NB4 (cell line): ENCODE data around the gene LACRT.

Source experiments
- POLR2A ChIP-seq: IDR thresholded peaks from 2 replicates; pipeline ENCODE4 v1.6.1; 2011; ENCODE audit warnings: mild to moderate bottlenecking; ENCODE audit not compliant: insufficient read length; ENCODE audit errors: extremely low read depth
- TF ChIP-seq, protein P1 (sequence below): IDR thresholded peaks from one replicate; pipeline ENCODE4 v1.5.1; 2012; ENCODE audit warnings: low read depth, low read length
- TF ChIP-seq, protein P2 (sequence below): IDR thresholded peaks from 2 replicates; pipeline ENCODE4 v1.6.1; 2011; ENCODE audit warnings: low read depth, low read length

DNA sequence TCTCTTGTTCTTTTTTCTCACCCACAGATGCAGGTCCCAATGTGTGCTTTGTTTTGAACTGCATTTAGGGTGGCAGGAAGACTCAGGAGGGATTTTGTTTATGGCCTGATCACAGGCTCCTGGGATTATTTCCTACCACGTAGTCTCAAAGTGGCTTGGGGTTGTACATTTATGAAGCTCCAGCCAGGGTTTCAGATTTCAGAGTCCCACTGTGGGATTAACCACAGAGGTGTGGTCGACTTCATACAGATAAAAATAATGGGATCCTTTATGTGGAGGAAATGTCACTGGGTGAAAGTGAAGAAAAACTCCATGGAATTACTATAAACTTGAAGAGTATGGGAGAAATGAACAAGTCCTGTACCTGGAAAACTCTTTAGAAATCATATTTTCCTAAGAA is 32.0 kb downstream of the LACRT start:
- TF ChIP-seq, protein P1, sequence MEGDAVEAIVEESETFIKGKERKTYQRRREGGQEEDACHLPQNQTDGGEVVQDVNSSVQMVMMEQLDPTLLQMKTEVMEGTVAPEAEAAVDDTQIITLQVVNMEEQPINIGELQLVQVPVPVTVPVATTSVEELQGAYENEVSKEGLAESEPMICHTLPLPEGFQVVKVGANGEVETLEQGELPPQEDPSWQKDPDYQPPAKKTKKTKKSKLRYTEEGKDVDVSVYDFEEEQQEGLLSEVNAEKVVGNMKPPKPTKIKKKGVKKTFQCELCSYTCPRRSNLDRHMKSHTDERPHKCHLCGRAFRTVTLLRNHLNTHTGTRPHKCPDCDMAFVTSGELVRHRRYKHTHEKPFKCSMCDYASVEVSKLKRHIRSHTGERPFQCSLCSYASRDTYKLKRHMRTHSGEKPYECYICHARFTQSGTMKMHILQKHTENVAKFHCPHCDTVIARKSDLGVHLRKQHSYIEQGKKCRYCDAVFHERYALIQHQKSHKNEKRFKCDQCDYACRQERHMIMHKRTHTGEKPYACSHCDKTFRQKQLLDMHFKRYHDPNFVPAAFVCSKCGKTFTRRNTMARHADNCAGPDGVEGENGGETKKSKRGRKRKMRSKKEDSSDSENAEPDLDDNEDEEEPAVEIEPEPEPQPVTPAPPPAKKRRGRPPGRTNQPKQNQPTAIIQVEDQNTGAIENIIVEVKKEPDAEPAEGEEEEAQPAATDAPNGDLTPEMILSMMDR, result no peak
- TF ChIP-seq POLR2A, result no peak
- TF ChIP-seq, protein P2, sequence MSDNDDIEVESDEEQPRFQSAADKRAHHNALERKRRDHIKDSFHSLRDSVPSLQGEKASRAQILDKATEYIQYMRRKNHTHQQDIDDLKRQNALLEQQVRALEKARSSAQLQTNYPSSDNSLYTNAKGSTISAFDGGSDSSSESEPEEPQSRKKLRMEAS, result no peak
